Left ventricle myocardium inferior (tissue), 1 donor: ENCODE data around the gene RPL38. TPM values are rescaled to one million over a fixed set of nuclear protein-coding genes. Genes with fewer than 3 reads are reported as not detected.

Source experiments
- DNase-seq: peaks from one replicate; pipeline ENCODE4 v3.0.0-alpha.2; 2020
- H3K27ac ChIP-seq: fragments of 200-600 bp; replicated peaks from 2 replicates; pipeline ENCODE4 v1.8.0; 2021
- H3K27me3 ChIP-seq: fragments of 200-600 bp; 2 replicates; pipeline ENCODE4 v1.8.0; 2021; ENCODE audit warnings: low read depth
- H3K36me3 ChIP-seq: fragments of 200-600 bp; 2 replicates; pipeline ENCODE4 v1.8.0; 2021
- H3K4me1 ChIP-seq: fragments of 200-600 bp; 2 replicates; pipeline ENCODE4 v1.8.0; 2021
- H3K4me3 ChIP-seq: fragments of 200-600 bp; 2 replicates; pipeline ENCODE4 v1.8.0; 2021; ENCODE audit warnings: mild to moderate bottlenecking, moderate library complexity
- H3K9me3 ChIP-seq: fragments of 200-600 bp; replicated peaks from 2 replicates; pipeline ENCODE4 v1.8.0; 2021
- CTCF ChIP-seq: fragments of 200-600 bp; IDR thresholded peaks from 2 replicates; pipeline ENCODE4 v1.8.0; 2021; ENCODE audit warnings: antibody characterized with exemption, mild to moderate bottlenecking, borderline replicate concordance
- intact Hi-C: fragments of 100-400 bp; cut with micrococcal nuclease; formaldehyde crosslinking; loops from one replicate; pipeline ENCODE4 v1.11.0; 2022
- total RNA-seq: library from RNA; stranded (reverse); fragmentation: NEBNext Ultra II Directional; extraction: Animal tissue kit (Norgen Biotek cat#: 25700); gene quantifications from one replicate; pipeline ENCODE4 v1.2.1, GENCODE V29; 2021
- donor health status: DM: no; HTN: yes; CAD: no; lungs with severe emphysema.

RPL38 gene
- total RNA-seq, 1 donor from 2014 or later: 702 TPM

GRCh38 chr17:74245145-74245831 lies 41.8 kb downstream of the RPL38 start:
- H3K4me1 ChIP-seq: peaks cover 52% of the 10 kb centered on the region
- H3K27me3 ChIP-seq: no peaks in the 10 kb centered on the region
- no peak for TF ChIP-seq CTCF
- H3K27ac ChIP-seq: peak overlapping the region; percentile 78
- no peak overlapping the region for H3K4me3 ChIP-seq
- H3K36me3 ChIP-seq: peaks cover 16% of the 10 kb centered on the region
- no peaks in the 10 kb centered on the region for H3K9me3 ChIP-seq
- DNase-seq: no peak
- intact Hi-C loops: no loop called here

GRCh38 chr17:74245871-74246270 lies 42.4 kb downstream of the RPL38 start:
- Histone ChIP-seq H3K27me3 (no peaks in the 10 kb centered on the region), H3K9me3 (no peaks in the 10 kb centered on the region), H3K4me3 (no peak overlapping the region), H3K27ac (no peak overlapping the region), H3K36me3 (peaks cover 16% of the 10 kb centered on the region), H3K4me1 (peaks cover 46% of the 10 kb centered on the region)
- DNase-seq: no peak
- intact Hi-C loops: no loop called here
- no peak for TF ChIP-seq CTCF

GRCh38 chr17:74249590-74250270 lies 46.3 kb downstream of the RPL38 start:
- H3K36me3 ChIP-seq: peaks cover 37% of the 10 kb centered on the region

GRCh38 chr17:74250324-74250995 lies 47.0 kb downstream of the RPL38 start:
- intact Hi-C loops: no loop called here
- Histone ChIP-seq H3K9me3 (no peaks in the 10 kb centered on the region), H3K27ac (no peak overlapping the region), H3K27me3 (no peaks in the 10 kb centered on the region), H3K4me3 (no peak overlapping the region), H3K36me3 (peaks cover 41% of the 10 kb centered on the region), H3K4me1 (peaks cover 2% of the 10 kb centered on the region)
- no peak for DNase-seq
- TF ChIP-seq CTCF: no peak

More at GRCh38 chr17:74249590-74250270, 46.3 kb downstream of the RPL38 start:
- no peaks in the 10 kb centered on the region for H3K9me3 ChIP-seq
- peaks cover 10% of the 10 kb centered on the region for H3K4me1 ChIP-seq
- no peak for DNase-seq
- no peaks in the 10 kb centered on the region for H3K27me3 ChIP-seq
- H3K27ac ChIP-seq: no peak overlapping the region
- no peak for TF ChIP-seq CTCF
- intact Hi-C loops: no loop called here
- no peak overlapping the region for H3K4me3 ChIP-seq

- Histone ChIP-seq H3K27me3 (no peaks in the 10 kb centered on the region), H3K4me1 (no peaks in the 10 kb centered on the region), H3K27ac (no peak overlapping the region), H3K9me3 (no peaks in the 10 kb centered on the region), H3K4me3 (no peak overlapping the region), H3K36me3 (peaks cover 42% of the 10 kb centered on the region)
- intact Hi-C loops: no loop called here
- TF ChIP-seq CTCF: no peak
- DNase-seq: no peak
Observed at GRCh38 chr17:74251051-74251450, 47.6 kb downstream of the RPL38 start.
